Left ventricle myocardium inferior (tissue), 1 donor: ENCODE data around the gene CCBE1. TPM values are rescaled to one million over a fixed set of nuclear protein-coding genes. Genes with fewer than 3 reads are reported as not detected.

ENCODE experiments used
- DNase-seq: peaks from one replicate; pipeline ENCODE4 v3.0.0-alpha.2; 2020
- H3K27ac ChIP-seq: fragments of 200-600 bp; replicated peaks from 2 replicates; pipeline ENCODE4 v1.8.0; 2021
- H3K27me3 ChIP-seq: fragments of 200-600 bp; 2 replicates; pipeline ENCODE4 v1.8.0; 2021; ENCODE audit warnings: low read depth
- H3K36me3 ChIP-seq: fragments of 200-600 bp; 2 replicates; pipeline ENCODE4 v1.8.0; 2021
- H3K4me1 ChIP-seq: fragments of 200-600 bp; 2 replicates; pipeline ENCODE4 v1.8.0; 2021
- H3K4me3 ChIP-seq: fragments of 200-600 bp; 2 replicates; pipeline ENCODE4 v1.8.0; 2021; ENCODE audit warnings: mild to moderate bottlenecking, moderate library complexity
- H3K9me3 ChIP-seq: fragments of 200-600 bp; replicated peaks from 2 replicates; pipeline ENCODE4 v1.8.0; 2021
- intact Hi-C: fragments of 100-400 bp; cut with micrococcal nuclease; formaldehyde crosslinking; loops from one replicate; pipeline ENCODE4 v1.11.0; 2022
- total RNA-seq: library from RNA; stranded (reverse); fragmentation: NEBNext Ultra II Directional; extraction: Animal tissue kit (Norgen Biotek cat#: 25700); gene quantifications from one replicate; pipeline ENCODE4 v1.2.1, GENCODE V29; 2021
- TF ChIP-seq, protein P1 (sequence below): fragments of 200-600 bp; IDR thresholded peaks from 2 replicates; pipeline ENCODE4 v1.8.0; 2021; ENCODE audit warnings: antibody characterized with exemption, mild to moderate bottlenecking, borderline replicate concordance
- donor health status: DM: no; HTN: yes; CAD: no; lungs with severe emphysema.

Gene CCBE1
- total RNA-seq, 1 donor from 2014 or later = 3.2 TPM

DNA sequence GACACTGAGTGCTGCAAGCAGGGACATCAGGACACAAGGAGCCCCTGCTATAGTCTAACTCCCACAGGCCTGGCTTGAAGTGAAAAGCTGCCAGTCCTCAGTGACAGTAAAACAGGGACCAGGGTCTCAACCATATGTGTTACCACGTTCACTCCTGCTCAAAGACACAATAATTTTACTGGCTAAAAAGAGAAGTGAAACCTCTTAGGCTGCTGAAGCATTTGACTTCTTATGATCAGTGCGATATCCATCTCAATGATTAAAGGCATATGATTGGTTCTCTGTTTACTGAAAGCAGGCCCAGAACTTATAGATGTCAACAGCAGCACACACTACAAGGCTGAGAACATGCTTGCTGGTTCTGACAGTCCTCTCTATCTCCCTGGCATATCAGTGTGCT lies 208.3 kb downstream of the CCBE1 start:
- no peaks in the 10 kb centered on the region for H3K9me3 ChIP-seq
- no peaks in the 10 kb centered on the region for H3K27me3 ChIP-seq
- no peak for DNase-seq
- no peak overlapping the region for H3K27ac ChIP-seq
- H3K4me1 ChIP-seq = peaks cover 5% of the 10 kb centered on the region
- H3K4me3 ChIP-seq = no peak overlapping the region
- intact Hi-C loops = no loop called here
- TF ChIP-seq, protein P1, sequence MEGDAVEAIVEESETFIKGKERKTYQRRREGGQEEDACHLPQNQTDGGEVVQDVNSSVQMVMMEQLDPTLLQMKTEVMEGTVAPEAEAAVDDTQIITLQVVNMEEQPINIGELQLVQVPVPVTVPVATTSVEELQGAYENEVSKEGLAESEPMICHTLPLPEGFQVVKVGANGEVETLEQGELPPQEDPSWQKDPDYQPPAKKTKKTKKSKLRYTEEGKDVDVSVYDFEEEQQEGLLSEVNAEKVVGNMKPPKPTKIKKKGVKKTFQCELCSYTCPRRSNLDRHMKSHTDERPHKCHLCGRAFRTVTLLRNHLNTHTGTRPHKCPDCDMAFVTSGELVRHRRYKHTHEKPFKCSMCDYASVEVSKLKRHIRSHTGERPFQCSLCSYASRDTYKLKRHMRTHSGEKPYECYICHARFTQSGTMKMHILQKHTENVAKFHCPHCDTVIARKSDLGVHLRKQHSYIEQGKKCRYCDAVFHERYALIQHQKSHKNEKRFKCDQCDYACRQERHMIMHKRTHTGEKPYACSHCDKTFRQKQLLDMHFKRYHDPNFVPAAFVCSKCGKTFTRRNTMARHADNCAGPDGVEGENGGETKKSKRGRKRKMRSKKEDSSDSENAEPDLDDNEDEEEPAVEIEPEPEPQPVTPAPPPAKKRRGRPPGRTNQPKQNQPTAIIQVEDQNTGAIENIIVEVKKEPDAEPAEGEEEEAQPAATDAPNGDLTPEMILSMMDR = no peak
- no peaks in the 10 kb centered on the region for H3K36me3 ChIP-seq

DNA sequence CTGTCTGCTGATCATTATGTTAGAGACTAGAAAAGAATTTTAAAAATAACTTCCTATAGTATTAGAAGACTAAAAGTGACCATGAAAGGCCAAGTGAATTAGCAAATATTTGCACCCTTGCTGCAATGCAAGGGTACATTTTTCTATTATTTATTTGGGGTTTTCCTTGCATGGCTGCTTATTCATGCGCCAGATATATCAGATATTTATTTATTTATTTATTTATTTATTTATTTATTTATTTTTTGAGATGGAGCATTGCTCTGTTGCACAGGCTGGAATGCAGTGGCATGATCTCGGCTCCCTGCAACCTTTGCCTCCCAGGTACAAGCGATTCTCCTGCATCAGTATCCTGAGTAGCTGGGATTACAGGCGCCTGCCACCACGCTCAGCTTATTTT lies 211.8 kb downstream of the CCBE1 start:
- Histone ChIP-seq H3K36me3 (no peaks in the 10 kb centered on the region), H3K4me1 (peaks cover 5% of the 10 kb centered on the region), H3K9me3 (no peaks in the 10 kb centered on the region), H3K4me3 (no peak overlapping the region), H3K27ac (no peak overlapping the region), H3K27me3 (no peaks in the 10 kb centered on the region)
- no peak for DNase-seq
- TF ChIP-seq, protein P1 = no peak
- intact Hi-C loops = no loop called here

DNA sequence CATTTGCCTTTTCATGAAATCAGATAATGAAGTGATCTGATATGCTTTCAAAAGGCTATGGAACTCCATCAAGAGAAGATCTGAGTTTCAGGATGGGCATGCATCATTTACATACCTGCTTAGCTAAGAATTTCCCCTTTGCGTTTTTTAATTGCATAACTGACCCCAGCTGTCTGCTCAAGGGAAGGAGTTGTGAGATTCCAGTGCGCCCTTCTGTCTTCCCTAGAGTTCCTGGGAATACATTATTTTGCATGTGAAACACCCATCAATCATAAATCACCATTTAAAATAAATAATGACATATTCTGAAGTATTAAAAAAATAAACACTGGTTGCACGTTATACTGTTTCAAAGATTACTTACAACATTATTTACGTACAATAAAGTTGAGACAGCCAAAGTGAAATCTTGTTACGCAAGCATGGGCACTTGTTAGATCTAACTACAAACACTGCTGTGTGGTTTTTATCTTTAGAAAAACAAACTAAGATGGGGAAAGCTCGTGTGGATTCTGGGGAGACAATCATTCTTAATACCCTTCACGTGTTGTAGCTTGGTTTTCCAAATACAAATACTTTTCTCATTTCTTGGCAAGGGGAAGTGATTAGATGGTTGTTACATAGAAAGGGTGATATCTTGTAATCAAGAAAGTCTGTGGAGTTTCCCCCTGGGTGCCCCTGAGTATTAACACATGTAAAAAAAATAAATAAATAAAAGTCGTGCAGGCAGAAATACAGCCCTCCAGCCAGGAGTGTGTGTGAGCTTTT lies 212.5 kb downstream of the CCBE1 start:
- no peaks in the 10 kb centered on the region for H3K36me3 ChIP-seq
- no peaks in the 10 kb centered on the region for H3K27me3 ChIP-seq
- H3K9me3 ChIP-seq = no peaks in the 10 kb centered on the region
- DNase-seq = no peak
- intact Hi-C loops = no loop called here
- H3K27ac ChIP-seq = no peak overlapping the region
- TF ChIP-seq, protein P1 = no peak
- no peak overlapping the region for H3K4me3 ChIP-seq
- peaks cover 5% of the 10 kb centered on the region for H3K4me1 ChIP-seq

DNA sequence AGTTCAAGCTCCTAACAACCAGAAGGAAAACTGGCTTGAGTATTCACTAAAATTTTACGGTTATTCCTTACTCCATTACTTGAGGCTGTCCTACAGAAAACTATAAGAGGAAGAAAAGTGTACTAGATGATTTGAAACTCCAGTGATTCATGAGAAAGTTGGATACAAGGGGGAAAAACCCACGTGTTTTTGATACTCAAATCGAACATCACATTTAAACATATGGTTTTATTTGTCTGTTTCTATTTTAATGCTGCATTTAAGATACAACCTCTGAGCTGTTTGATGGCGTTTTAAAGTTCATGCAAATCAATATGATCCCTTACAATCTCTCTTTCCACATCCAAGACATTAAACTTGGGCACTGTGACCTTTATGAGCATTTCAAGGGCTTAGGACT lies 213.1 kb downstream of the CCBE1 start:
- intact Hi-C loops = no loop called here
- H3K27ac ChIP-seq = no peak overlapping the region
- TF ChIP-seq, protein P1 = no peak

DNA sequence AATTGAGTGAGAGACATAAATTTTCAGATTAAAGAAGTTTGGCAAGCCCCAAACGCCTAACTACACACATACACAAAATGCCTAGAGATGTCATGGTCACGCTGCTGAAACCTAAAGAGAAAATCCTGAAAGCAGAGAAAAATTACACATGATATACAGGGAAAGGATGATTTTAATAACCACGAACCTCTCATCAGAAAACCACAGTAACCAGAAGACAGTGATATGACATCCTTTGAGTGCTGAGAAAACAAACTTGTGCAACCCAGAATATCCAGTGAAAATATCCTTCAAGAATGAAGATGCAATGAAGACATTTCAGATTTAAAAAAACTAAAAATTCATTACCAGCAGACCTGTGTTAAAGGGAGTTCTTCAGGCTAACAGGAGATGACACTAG lies 215.8 kb downstream of the CCBE1 start:
- DNase-seq = no peak
- Histone ChIP-seq H3K4me3 (no peak overlapping the region), H3K9me3 (no peaks in the 10 kb centered on the region), H3K36me3 (no peaks in the 10 kb centered on the region), H3K27me3 (no peaks in the 10 kb centered on the region), H3K27ac (no peak overlapping the region), H3K4me1 (peaks cover 5% of the 10 kb centered on the region)
- TF ChIP-seq, protein P1 = no peak
- intact Hi-C loops = no loop called here

More for the DNA sequence above, 213.1 kb downstream of the CCBE1 start:
- no peaks in the 10 kb centered on the region for H3K36me3 ChIP-seq
- H3K9me3 ChIP-seq = no peaks in the 10 kb centered on the region
- H3K27me3 ChIP-seq = no peaks in the 10 kb centered on the region
- H3K4me3 ChIP-seq = no peak overlapping the region
- DNase-seq = no peak
- H3K4me1 ChIP-seq = peaks cover 5% of the 10 kb centered on the region
